Stromal cell of bone marrow (primary cell): Measurements from ENCODE around the gene ZNF518B.
A peak's percentile ranks its signal among the peaks of the same experiment; 100 is the strongest.

Experiments used
- DNase-seq: peaks from one replicate; pipeline ENCODE4 v3.0.0-alpha.2; 2012; ENCODE audit warnings: low read depth

The ZNF518B gene

GRCh38 chr4:10457255-10457801 is at the start of gene ZNF518B:
Gene ZNF518B, minus strand, starts transcription at chr4:10457426. Its CDS starts 11,098 bp downstream, at chr4:10446328.
- DNase-seq, result peak; percentile 18

GRCh38 chr4:10506077-10506476 is 48.9 kb upstream of the ZNF518B start:
- no peak for DNase-seq

- no peak for DNase-seq
Measured at GRCh38 chr4:10504570-10505179, 47.4 kb upstream of the ZNF518B start.

- DNase-seq, result no peak
Measured at GRCh38 chr4:10502717-10503116, 45.5 kb upstream of the ZNF518B start.

GRCh38 chr4:10500776-10501175 is 43.5 kb upstream of the ZNF518B start:
- DNase-seq, result no peak

- DNase-seq, result no peak
Measured at GRCh38 chr4:10496200-10496599, 39.0 kb upstream of the ZNF518B start.

- DNase-seq, result no peak
Measured at GRCh38 chr4:10495651-10496050, 38.4 kb upstream of the ZNF518B start.

- no peak for DNase-seq
Measured at GRCh38 chr4:10492464-10492863, 35.2 kb upstream of the ZNF518B start.

- DNase-seq, result no peak
Measured at GRCh38 chr4:10491401-10491800, 34.2 kb upstream of the ZNF518B start.

- DNase-seq, result no peak
Measured at GRCh38 chr4:10490996-10491395, 33.8 kb upstream of the ZNF518B start.

GRCh38 chr4:10482913-10483312 is 25.7 kb upstream of the ZNF518B start:
- no peak for DNase-seq

GRCh38 chr4:10480616-10481015 is 23.4 kb upstream of the ZNF518B start:
- DNase-seq, result no peak

GRCh38 chr4:10478621-10479020 is 21.4 kb upstream of the ZNF518B start:
- DNase-seq, result no peak

- no peak for DNase-seq
Measured at GRCh38 chr4:10470505-10470904, 13.3 kb upstream of the ZNF518B start.

GRCh38 chr4:10466161-10466560 is 8.9 kb upstream of the ZNF518B start:
- no peak for DNase-seq

GRCh38 chr4:10462876-10463275 is 5.7 kb upstream of the ZNF518B start:
- no peak for DNase-seq

GRCh38 chr4:10461850-10462400 is 4.7 kb upstream of the ZNF518B start:
- DNase-seq, result no peak

GRCh38 chr4:10461091-10461849 is 4.0 kb upstream of the ZNF518B start:
- DNase-seq, result no peak

GRCh38 chr4:10460313-10461047 is 3.3 kb upstream of the ZNF518B start:
- DNase-seq, result no peak

GRCh38 chr4:10459305-10459704 is 2.1 kb upstream of the ZNF518B start:
- no peak for DNase-seq

- no peak for DNase-seq
Measured at GRCh38 chr4:10458177-10458576, 951 bp upstream of the ZNF518B start.

GRCh38 chr4:10456595-10457254 is 501 bp downstream of the ZNF518B start:
- DNase-seq, result peak; percentile 21
